MM.1S (cell line): Measurements from ENCODE around the gene CD46.

Experiments
- CTCF ChIP-seq: fragments of 300-600 bp; sonication (generic); IDR thresholded peaks from 2 replicates; pipeline ENCODE4 v1.5.1; 2016; ENCODE audit warnings: antibody characterized with exemption, low read length, mixed read lengths
- EZH2 ChIP-seq: fragments of 300-600 bp; sonication (generic); optimal IDR thresholded peaks from 2 replicates; pipeline ENCODE3; 2017; ENCODE audit warnings: low read depth, mild to moderate bottlenecking, antibody characterized with exemption, low read length, mixed read lengths

- no peak for TF ChIP-seq CTCF
- TF ChIP-seq EZH2 = no peak
These were observed 11.6 kb upstream of the CD46 start for GRCh38 chr1:207740207-207740606.
